Measurements from ENCODE around the gene ANKMY1.
A peak's percentile ranks its signal among the peaks of the same experiment; 100 is the strongest.

ANKMY1 gene

DNA sequence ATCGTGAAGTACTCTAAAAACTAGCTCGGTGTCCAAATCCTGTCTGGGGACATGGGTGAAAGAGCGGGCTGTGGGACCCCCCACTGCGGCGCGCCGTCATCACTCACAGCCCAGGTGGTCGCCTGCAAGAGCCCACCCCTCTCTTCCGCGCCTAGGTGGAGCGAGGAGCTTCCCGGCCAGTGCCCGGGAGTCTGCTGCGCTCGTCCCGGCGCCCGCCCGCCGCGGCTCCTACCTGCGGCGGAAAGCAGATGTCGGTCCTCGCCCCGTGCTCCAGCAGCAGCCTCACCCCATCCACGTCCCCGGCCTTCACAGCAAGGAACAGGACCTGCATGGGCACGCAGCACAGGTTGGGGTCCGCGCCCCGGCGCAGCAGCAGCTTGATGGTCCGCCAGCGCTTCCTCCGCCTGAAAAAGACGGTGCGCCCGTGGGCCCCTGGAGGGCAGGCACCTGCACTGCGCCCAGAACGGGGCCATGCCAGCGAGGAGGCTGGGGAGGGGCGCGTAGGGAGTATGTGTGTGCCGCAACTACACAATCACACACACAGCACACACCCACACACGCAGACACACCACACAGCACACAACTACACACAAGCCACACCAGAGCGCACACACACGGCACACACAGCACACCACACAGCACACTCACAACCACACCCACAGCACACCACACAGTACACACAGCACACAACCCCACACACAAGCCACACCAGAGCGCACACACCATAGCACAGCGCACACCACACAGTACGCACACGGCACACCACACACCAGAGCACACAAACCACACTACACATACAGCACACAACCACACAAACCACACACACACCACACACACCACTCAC lies 37.4 kb downstream of the ANKMY1 start:
- DNase-seq (ENCODE audit: low spot score), result no peak

DNA sequence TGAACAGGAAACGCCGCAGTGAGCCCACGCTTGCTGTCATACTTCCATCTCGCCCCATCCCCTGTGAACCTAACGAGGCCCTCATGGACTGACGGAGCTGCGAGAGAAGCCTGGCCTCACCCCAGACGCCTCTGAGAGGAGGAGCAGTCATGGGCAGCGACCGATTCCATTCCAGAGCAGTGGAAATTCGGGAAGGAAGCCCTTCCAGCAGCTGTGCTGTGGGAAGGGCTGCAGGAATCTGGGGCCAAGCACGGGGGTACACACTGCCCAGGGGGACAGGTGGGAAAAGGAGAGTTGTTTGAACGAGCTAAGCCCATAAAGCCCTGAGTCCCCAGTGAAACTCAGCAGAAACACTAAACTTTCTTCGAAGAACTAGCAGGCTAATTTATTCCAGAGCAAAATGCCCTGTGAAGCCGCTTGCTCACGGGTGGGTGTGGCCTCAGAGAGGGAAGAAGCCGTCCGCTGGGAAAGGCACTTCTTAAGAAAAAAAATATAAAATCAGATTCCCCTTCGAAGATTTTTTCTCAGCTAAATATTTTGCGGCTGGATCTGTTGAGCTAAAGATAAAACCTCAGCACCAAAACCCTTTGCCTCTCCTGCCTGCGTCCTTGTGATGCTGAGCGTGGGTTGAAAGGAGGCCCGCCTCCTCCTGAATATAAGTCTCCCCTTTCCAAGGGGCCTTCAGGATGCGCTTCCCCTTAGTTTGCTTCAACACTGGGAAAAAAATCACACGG lies 38.2 kb downstream of the ANKMY1 start:
- no peak for DNase-seq (ENCODE audit: low spot score)

DNA sequence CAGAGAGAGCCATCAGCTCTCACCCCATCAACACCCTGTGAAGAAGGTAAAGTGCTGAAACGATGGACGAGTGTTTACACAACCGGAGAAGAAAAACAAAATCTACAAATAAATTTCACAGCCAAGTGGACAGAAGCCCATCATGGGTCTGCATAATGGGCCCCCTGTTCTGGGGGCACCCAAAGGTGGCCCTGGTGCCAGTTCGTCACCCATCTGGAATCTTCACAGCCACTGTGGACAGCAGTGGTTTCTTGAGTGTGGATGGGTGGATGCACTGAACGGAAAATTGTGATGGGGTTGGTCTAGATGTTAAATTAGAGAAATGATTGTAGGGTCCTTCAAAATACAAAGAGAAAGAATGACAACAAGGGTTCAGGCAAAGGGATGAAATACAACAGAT lies 38.8 kb downstream of the ANKMY1 start:
- no peak for DNase-seq (ENCODE audit: low spot score)

DNA sequence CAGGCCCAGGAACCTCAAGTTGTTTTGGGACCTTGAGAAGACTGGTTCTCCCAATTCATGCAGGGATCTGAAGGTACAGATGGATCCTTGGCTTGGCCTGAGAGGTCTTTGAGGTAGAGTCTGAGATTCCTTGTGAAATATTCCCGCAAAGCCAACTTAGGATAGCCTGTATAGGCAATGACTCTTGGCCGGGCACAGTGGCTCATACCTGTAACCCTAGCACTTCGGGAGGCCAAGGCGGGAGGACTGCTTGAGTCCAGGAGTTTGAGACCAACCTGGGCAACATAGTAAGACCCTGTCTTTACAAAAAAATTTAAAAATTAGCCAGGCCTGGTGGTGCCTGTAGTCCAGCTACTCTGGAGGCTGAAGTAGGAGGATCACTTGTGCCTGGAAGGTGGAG lies 40.4 kb downstream of the ANKMY1 start:
- DNase-seq (ENCODE audit: low spot score), result no peak

DNA sequence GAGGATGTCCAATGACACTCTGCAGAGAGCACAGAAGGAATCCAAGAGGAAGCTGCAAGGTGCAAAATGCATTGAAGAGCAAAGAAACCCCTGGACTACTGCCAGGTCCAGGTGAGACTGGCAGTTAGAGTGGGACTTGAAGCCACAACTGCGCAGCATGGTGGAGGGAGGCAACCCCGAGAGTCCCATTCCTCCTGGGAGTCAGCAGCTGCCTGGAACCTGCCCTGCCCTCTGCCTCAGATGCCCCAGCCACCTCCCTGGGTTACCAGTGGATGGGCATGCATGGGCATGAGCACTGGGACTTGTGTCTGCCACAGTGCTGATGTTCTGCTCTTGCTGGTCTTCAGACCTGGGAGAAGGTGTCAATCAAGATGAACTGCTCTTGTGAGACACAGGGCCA lies 43.2 kb downstream of the ANKMY1 start:
- DNase-seq (ENCODE audit: low spot score), result no peak

DNA sequence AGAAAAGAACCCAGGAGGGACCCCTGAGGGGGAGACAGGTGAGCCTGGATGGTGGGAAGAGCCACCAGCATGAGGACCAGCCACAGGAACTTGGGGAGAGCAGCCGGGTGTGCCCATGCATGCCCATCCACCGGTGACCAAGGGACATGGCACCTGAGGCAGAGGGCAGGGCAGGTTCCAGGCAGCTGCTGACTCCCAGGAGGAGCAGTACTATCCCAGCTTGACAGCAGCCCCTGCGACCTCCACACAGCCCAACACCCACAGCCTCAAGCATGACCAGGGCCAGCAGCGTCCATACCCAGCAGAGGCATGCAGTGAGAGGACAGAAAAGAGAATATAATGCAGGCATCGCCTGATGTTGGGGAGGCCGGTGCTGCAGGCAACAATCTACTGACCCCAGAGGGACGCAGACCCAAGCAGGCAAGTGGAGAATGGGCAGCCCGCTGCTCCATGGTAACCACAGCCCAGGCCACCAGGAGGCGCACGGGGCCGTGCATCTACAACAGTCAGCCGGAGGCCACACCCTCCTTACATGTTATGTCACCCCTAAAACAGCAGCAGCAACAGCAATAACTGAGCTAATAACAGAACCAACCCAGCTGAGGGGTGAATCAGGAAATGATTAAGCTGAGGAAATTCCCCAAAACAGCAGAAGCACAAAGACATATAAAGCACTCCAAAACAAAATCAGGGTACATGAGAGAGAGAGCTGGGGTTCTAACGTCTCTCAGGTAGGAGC lies 44.1 kb downstream of the ANKMY1 start:
- DNase-seq (ENCODE audit: low spot score), result peak; percentile 48

DNA sequence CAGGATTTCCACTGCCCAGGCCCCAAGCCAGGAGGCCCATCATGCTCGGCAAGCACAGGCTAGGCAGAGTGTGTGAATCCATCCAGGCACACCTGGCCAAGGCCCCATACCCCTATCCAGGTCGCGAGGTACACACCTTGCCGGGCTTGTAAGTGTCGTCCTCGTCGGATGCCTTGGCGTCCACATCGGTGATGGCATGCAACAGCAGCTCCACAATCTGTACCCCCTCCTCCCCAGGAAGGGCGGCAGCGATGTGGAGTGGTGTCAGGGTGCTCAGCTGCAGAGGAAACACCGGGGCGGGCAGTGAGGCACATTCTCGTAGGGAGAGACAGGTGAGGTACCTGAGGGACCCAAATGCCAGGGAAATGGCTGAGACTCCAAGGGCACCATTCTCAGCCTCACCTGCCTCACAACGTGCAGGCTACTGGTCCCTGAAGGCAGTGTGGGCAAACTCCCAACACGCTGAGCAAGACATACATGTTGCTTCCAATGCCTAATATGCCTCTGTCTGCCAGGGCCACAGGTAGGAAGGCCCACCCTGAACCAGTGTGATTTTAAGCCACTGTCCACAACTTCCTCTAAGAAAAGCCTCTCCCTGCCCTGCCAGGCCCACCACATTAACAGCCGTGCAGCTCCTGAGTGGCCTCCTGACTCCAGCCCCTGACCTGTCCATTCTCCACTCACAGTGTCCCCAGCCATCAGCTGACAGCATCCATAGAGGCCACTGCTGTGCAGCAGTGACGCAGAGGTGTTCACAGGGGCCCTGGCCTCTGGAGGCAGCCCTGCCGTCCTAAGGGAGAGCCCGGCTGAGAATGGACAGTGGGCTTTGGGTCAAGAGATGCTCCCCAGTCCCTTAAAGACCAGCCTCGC lies 44.9 kb downstream of the ANKMY1 start:
- no peak for DNase-seq (ENCODE audit: low spot score)

DNA sequence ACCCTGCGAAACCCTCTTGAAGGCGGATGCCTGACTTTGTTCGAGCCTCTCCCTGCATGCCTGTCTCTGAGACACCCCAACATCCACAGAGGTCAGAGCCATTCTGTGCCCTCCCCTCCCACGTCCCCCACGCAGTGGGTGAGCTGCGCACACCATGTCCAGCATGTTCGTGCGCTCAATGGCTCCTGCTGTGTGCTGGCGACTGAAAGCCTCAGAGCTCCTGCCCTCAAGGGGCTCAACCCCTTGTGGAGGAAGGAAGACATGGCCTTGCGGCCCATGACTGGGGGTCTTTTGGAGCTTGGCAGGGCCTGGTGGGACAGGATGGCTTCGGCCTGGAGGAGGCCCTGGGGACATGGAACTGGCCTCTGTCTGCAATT lies 45.7 kb downstream of the ANKMY1 start:
- no peak for DNase-seq (ENCODE audit: low spot score)

DNA sequence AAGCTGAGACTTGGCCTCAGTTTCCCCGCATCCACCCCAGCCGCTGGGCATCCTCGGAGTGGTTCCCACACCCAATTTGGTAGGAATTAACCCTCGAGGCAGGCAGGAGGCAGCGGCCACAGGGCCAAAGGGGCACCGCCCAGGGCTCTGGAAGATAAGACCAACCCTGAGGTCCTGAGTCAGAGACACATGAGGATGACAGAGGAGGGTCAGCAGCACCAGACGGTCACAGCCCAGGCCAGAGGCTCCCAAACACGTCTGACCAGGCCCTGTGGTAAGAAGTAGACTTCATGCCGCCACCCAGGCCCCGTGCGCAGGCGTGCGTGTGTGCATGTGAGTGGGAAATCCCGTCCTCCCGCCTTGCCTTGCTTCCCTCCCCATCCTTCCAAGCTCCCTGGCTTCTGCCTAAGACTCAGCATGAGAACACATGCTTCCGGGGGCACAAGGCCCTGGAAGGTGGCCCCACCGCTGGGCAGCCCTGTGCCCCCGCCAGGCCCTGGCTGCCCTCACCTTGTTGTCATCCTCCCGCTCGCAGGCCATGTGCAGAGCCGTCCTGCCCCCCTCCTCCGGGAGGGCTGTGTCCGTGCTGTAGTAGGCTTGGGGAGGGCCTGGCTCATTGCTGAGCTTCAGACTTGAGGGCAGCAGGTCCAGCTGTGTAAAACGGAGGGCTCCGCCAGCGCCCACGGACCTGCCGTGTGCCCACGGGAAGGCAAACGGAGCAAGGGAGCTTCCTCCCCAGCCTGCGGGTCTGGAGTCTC lies 46.3 kb downstream of the ANKMY1 start:
- DNase-seq (ENCODE audit: low spot score), result no peak

DNA sequence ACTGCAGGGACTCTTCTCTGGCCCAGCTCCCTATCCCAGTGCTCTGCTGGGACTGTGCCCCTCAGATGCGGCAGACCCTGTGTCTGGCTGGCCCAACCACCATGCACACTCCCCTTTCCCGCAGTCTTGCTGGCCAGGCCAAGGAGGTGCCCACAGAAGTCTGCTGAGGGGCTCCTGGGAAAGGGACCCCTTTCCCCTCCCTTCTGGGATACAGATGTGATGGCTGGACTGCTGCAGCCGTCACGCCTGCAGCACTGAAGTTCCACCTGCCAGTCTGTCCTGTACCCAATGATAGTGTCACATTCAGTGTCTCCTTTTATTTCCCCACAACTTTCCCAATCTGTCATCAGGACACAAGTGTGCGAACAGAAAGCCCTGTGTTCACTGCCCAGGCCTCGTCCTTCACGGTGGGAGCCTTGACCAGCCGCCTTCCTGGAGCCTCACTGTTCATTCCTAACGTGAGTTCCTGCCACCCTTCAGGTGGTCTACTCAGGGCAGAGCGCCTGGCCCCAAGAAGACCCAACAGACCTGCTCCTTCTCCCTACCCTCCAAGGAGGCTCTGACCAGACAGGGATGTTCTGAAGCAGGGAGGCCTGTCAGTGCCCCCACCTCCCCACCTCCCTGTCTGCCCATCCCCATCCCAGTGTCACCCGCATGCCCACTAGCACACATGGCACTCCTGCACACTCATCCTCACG lies 47.1 kb downstream of the ANKMY1 start:
- no peak for DNase-seq (ENCODE audit: low spot score)

DNA sequence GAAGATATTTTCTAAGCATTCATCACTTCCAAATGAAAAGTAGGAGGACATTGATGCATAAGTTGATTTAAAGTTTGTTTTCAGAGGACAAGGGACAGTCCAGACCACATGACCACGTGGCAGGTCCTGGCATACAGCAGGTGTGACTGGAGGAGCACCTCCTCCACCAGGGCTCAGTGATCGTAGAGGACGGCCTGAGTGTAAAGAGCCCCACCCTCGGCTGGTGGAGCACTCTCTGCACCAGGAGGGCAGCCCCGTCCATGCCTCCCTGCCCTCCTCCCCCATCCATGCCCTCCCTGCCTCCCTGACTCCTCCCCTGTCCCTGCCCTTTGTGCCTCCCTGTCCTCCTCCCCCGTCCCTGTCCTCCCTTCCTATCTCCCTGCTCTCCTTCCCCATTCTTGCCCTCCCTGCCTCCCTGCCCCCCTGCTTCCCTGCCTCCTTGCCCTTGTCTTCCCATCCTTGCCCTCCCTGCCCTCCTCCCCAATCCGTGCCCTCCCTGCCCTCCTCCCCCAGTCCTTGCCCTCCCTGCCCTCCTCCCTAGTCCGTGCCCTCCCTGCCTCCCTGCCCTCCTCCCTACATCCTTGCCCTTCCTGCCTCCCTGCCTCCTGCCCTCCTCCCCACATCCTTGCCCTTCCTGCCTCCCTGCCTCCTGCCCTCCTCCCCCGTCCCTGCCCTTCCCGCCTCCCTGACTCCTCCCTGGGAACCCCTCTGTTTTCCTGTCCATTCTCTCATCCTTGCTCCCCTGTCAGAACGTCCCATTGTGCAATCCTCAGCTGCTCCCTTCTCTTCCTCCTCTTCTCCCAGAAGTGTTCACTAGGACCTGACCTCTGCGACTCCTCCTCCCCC lies 47.9 kb downstream of the ANKMY1 start:
- DNase-seq (ENCODE audit: low spot score), result no peak

DNA sequence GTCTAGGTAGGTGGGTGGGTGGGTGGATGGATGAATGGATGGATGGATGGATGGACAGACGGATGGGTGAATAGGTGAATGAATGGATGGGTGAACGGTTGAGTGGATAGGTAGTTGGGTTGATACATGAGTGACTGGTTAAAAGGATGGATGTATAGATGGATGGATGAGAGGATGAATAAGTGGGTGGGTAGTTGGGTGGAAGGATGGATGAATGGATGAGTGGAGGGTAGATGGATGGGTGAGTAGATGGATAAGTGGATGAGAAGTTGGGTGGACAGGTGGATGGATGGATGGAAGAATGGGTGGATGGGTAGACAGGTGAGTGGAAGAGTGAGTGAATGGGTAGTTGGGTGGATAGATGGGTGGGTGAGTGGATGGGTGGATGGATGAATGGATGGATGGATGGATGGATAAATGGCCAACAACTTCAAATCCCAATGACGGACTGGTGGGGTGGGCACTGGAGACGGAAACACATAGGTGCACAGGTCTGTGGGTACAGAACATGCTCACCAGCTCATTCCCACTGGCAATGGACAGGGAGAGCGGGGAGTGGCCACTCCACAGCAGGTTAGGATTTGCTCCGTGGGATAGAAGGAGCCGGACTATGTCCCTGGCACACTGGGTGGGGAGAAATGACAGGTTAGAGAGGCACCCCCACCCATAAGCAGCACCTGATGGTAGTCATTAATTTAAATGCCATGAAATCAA lies 48.8 kb downstream of the ANKMY1 start:
- no peak for DNase-seq (ENCODE audit: low spot score)

DNA sequence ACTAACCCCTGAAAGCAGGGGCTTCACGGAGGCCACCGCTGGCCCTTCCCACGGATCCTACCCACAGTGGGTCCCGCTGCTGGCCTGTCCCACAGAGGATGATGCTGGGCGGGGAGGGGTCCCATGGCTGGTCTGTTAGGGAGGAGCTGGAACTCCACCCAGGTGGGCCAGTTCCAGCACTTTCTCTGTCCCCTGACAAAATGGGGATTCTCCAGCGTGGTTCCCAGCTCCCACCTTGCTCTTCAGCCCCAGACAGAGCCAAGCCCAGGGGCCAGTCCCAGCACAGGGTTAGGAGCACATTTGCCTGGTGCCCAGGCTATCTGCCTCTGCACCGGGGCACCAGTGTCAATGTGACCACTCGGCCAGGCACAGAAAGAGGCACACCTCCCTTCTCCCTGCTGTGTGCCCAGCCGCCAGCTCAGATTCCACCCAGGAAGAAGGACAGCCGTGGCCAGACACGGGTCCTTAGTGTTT lies 50.0 kb downstream of the ANKMY1 start:
- no peak for DNase-seq (ENCODE audit: low spot score)

DNA sequence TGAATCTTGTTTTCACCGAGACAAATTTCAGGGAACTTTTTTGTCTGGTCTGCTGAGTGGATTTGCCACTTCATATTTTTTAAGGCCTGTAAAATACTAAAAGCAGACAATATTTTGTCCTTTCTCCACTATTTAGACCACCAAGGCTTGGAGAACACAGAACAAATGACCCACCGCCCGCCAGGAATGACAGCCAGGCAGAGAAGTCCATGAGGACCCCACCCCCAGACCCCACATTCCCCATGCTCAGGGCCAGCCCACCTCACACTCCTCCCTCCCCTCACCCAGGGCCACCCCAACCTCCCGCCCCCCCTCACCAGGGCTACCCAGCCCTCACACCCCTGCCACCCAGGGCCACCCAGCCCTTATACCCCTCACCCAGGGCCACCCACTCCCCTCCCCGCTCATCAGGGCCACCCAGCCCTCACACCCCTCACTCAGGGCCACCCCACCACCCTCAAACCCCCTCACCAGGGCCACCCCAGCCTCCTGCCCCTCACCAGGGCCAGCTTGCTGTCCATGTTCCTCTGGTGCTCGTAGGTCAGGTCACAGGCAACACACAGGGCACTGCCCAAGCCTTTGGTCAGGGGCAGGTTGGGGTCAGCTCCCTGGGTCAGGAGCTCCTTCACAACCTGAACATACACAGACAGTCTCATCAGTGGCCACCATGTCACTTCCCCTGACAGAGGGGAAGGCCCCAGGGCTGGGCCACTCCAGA lies 50.6 kb downstream of the ANKMY1 start:
- no peak for DNase-seq (ENCODE audit: low spot score)

DNA sequence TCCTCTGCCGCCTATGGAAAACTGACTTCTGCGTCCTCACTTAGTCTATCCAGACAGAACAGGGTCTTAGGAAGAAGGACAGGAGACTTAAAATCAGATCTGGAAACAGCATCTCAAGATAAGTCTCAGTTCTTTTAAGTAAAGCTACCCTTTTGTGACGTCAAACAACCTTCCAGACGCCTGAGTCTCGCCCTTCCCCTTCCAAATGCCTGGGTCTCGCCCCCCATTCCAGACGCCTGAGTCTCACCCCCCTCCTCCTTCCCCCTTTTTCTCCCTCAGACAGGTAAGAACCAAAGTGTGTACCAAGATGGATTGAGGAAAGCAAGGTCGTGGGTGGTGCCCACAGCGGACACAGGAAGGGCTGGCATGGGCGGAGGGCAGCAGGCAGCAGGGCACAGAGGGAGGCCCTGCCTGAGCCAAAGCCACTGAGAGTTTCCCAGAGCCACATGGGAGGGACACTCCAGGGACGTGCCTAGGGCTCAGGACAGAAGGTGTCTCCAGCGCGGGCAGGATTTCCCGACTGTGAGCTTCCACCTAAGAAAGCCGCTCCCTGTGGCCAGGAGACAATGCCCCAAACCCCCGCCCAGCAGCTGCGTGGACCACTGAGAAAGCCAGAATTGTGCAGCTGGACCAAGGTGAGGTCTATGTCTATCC lies 51.3 kb downstream of the ANKMY1 start:
- no peak for DNase-seq (ENCODE audit: low spot score)

DNA sequence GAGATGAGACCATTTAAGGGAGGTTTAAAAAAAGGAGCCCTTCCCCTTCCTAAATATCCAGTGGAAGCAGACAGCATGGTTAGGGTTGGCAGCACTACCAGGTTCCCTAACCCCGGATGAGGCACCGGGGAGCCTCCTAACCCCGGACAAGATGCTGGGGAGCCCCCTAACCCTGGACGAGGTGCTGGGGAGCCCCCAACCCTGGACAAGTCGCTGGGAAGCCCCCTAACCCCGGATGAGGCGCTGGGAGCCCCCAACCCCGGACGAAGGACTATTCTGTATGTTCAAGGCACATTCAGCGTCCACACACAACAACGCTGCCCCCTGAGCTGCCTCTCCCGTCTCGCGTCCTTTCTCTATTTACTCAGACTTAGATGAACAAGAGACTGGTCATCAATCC lies 51.9 kb downstream of the ANKMY1 start:
- DNase-seq (ENCODE audit: low spot score), result no peak

DNA sequence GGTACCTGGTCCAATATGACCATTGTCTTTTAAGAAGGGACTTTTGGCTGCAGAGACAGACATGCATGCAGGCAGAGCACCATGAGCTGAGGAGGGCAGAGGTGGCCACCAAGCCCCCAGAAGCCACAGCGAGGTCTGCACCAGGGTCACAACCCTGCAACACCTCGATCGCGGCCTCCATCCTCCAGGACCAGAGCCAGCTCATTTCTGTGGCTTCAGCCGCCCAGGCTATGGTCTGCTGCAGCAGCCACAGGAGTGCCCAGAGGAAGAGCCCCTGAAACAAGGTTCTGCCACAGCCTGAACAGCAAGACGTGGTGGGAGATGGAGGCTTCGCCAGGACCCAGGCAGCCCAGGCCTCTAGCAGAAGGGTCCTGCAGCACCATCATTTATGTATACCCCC lies 53.9 kb downstream of the ANKMY1 start:
- DNase-seq (ENCODE audit: low spot score), result no peak

DNA sequence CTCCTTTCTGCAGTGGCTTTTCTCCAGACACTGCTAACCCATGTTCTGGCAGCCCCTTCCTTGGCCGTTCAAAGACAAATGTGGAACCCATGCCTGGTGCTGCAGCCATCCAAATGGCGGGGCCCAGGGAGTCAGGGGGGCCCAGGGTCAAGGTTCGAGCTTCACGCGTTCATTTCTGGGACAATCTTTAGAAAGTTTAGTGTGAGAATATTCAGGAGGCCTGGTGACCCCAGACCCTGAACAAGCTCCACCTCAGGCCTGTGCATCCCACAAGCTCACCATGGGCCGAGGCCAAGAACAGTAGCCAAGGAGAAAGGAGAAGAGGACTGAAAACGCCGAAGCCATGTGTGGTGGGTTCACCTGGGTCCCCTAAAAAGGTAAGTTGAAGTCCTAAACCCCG lies 54.4 kb downstream of the ANKMY1 start:
- no peak for DNase-seq (ENCODE audit: low spot score)
